ENCODE measurements around the gene CAVIN2. TPM values are rescaled to one million over a fixed set of nuclear protein-coding genes. Genes with fewer than 3 reads are reported as not detected.
A peak's percentile ranks its signal among the peaks of the same experiment; 100 is the strongest.

CAVIN2 gene
- total RNA-seq, 1 experiment from 2014 or later = 0.07 TPM

DNA sequence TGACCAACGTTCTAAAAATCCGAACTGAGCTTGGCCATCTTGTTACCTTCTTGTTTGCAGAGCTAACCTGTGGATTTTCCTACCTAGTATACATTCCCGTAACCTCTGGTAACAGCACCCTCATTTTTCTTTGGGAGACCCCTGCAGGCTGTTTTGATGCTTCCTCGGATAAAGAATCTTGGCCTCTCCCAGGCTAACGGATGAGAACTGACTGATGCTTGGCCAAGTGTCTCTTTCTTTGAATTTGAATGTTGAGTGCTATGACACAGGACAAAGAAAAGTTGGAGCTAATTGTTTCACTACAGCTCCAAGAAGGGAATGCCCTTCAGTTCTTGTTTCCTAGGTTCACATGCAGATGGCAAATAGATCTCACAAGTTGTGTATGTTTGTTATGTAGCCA lies 19.3 kb upstream of the CAVIN2 start:
- H3K4me2 ChIP-seq (ENCODE audit: low read length) = peak overlapping the region; percentile 59
- H3K9me3 ChIP-seq (ENCODE audit: low read length) = no peaks in the 10 kb centered on the region
- H3K4me3 ChIP-seq (ENCODE audit: low read length) = no peak overlapping the region
- ATAC-seq (no peak), DNase-seq (no peak)
- no peaks in the 10 kb centered on the region for H3K9me2 ChIP-seq (replicated peaks; ENCODE audit: low read length)
- no peaks in the 10 kb centered on the region for H3F3A ChIP-seq (ENCODE audit: low read length, unreplicated experiment)
- ChIA-PET POLR2A (ENCODE audit: unreplicated experiment) (interaction anchor here (0.5 kb wide), 1 partner anchor 13 kb away, joined by 4 read pairs; no protein-coding TSS in a partner anchor), CTCF (interaction anchor here (0.5 to 1.2 kb wide), 2 partner anchors 54 to 296 kb away, joined by 3 to 5 read pairs; no protein-coding TSS in a partner anchor)
- H2AFZ ChIP-seq (ENCODE audit: low read length) = peak overlapping the region; percentile 65
- BruUV-seq (replicated peaks) = no TSS peak
- intact Hi-C loops (cut with micrococcal nuclease) = loop anchor here (5.0 kb wide), 2 partner anchors 131 to 174 kb away; no protein-coding TSS in a partner anchor
- no peak for TF ChIP-seq EZH2phosphoT487 (IDR thresholded peaks at IDR 0.05; ENCODE audit: borderline replicate concordance, low read length)
- no peak for TF ChIP-seq EZH2 (IDR thresholded peaks at IDR 0.05; ENCODE audit: low read length, unreplicated experiment)
- TF ChIP-seq, protein P1, sequence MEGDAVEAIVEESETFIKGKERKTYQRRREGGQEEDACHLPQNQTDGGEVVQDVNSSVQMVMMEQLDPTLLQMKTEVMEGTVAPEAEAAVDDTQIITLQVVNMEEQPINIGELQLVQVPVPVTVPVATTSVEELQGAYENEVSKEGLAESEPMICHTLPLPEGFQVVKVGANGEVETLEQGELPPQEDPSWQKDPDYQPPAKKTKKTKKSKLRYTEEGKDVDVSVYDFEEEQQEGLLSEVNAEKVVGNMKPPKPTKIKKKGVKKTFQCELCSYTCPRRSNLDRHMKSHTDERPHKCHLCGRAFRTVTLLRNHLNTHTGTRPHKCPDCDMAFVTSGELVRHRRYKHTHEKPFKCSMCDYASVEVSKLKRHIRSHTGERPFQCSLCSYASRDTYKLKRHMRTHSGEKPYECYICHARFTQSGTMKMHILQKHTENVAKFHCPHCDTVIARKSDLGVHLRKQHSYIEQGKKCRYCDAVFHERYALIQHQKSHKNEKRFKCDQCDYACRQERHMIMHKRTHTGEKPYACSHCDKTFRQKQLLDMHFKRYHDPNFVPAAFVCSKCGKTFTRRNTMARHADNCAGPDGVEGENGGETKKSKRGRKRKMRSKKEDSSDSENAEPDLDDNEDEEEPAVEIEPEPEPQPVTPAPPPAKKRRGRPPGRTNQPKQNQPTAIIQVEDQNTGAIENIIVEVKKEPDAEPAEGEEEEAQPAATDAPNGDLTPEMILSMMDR (conservative IDR thresholded peaks at IDR 0.05; ENCODE audit: low read depth, low read length) = no peak
- H3K27ac ChIP-seq (ENCODE audit: low read length) = peak overlapping the region; percentile 92
- H4K20me1 ChIP-seq (ENCODE audit: low read length) = no peaks in the 10 kb centered on the region
- no peaks in the 10 kb centered on the region for H3K79me2 ChIP-seq (ENCODE audit: low read length)
- H3K4me1 ChIP-seq (ENCODE audit: insufficient read depth, low read length) = peaks cover 53% of the 10 kb centered on the region
- no peaks in the 10 kb centered on the region for H3K27me3 ChIP-seq (ENCODE audit: low read length)
- no peaks in the 10 kb centered on the region for H3K36me3 ChIP-seq (ENCODE audit: low read depth, low read length)
- peak overlapping the region; percentile 50 for H3K9ac ChIP-seq (ENCODE audit: low read length)

DNA sequence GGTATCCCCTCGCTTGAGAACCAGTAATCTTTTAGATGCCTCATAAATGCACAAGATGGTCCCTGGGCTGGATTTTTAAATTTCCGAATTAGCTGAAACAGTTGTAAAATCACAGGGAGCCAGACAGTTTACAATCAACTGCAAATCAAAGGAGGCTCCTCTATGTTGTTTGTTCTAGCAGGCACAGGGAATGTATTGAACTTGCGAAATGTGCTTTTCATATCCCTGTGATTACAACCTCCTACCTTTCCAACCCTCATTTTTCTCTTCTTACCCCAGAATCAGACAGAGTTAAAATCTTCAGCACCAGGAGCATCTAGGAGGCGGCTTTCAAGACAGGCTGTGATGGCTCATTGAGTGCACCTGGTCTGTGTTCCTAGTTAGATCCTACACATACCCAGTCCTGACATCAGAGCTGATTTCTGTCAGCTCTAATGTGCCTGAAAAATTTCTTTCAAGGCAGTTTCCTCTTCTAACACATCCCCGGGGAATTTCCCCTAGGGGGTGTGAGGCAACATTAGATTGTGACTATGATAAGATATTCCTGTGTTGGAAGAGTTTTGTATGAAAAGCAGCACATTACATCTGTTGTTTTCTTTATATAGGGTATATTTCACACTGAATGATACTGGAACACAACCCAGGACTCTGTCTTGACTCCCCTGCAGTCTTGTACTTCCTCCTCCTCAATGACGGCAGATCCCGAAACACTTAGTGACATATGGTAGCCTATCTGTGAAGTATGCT lies 17.9 kb upstream of the CAVIN2 start:
- no peaks in the 10 kb centered on the region for H3F3A ChIP-seq (ENCODE audit: low read length, unreplicated experiment)
- BruUV-seq (replicated peaks) = no TSS peak
- H3K9me2 ChIP-seq (replicated peaks; ENCODE audit: low read length) = no peaks in the 10 kb centered on the region
- TF ChIP-seq EZH2 (IDR thresholded peaks at IDR 0.05; ENCODE audit: low read length, unreplicated experiment) = no peak
- TF ChIP-seq, protein P1 (conservative IDR thresholded peaks at IDR 0.05; ENCODE audit: low read depth, low read length) = no peak
- no peak for TF ChIP-seq EZH2phosphoT487 (IDR thresholded peaks at IDR 0.05; ENCODE audit: borderline replicate concordance, low read length)
- no peak overlapping the region for H3K4me3 ChIP-seq (ENCODE audit: low read length)
- H3K27ac ChIP-seq (ENCODE audit: low read length) = no peak overlapping the region
- no peak for ATAC-seq
- ChIA-PET CTCF (no interaction called here), POLR2A (ENCODE audit: unreplicated experiment) (no interaction called here)
- peaks cover 53% of the 10 kb centered on the region for H3K4me1 ChIP-seq (ENCODE audit: insufficient read depth, low read length)
- H3K9me3 ChIP-seq (ENCODE audit: low read length) = no peaks in the 10 kb centered on the region
- H3K27me3 ChIP-seq (ENCODE audit: low read length) = no peaks in the 10 kb centered on the region
- no peaks in the 10 kb centered on the region for H3K79me2 ChIP-seq (ENCODE audit: low read length)
- peak; percentile 23 for DNase-seq
- no peaks in the 10 kb centered on the region for H4K20me1 ChIP-seq (ENCODE audit: low read length)
- H3K9ac ChIP-seq (ENCODE audit: low read length) = no peak overlapping the region
- H3K36me3 ChIP-seq (ENCODE audit: low read depth, low read length) = no peaks in the 10 kb centered on the region
- H2AFZ ChIP-seq (ENCODE audit: low read length) = no peak overlapping the region
- no peak overlapping the region for H3K4me2 ChIP-seq (ENCODE audit: low read length)
- intact Hi-C loops (cut with micrococcal nuclease) = loop anchor here (5.0 kb wide), 2 partner anchors 132 to 172 kb away; no protein-coding TSS in a partner anchor

DNA sequence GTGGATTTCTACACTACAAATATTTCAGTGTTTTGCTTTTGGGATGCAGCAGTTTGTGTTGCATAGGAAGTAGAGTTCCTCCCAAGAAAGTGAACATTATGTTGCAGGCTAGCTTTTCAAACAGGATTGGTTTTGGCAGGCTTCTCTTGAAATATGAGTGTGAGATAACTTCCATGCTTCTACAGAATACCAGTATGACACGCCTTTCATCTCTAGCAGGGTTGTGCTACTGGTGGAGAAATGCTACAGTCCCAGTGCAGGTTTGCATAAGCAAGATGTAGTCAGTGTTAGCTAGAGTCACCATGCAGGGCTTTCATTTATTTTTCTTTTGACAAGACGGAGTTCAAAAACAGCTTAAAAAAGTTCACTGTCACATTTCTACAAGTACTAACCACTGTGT lies 17.1 kb upstream of the CAVIN2 start:
- Histone ChIP-seq H3K4me1 (ENCODE audit: insufficient read depth, low read length) (peaks cover 46% of the 10 kb centered on the region), H3K9ac (ENCODE audit: low read length) (no peak overlapping the region), H4K20me1 (ENCODE audit: low read length) (no peaks in the 10 kb centered on the region), H3K9me2 (replicated peaks; ENCODE audit: low read length) (no peaks in the 10 kb centered on the region), H3K27me3 (ENCODE audit: low read length) (no peaks in the 10 kb centered on the region), H3K36me3 (ENCODE audit: low read depth, low read length) (no peaks in the 10 kb centered on the region), H3K4me3 (ENCODE audit: low read length) (no peak overlapping the region), H3K79me2 (ENCODE audit: low read length) (no peaks in the 10 kb centered on the region), H3K27ac (ENCODE audit: low read length) (no peak overlapping the region), H2AFZ (ENCODE audit: low read length) (no peak overlapping the region), H3F3A (ENCODE audit: low read length, unreplicated experiment) (no peaks in the 10 kb centered on the region), H3K9me3 (ENCODE audit: low read length) (no peaks in the 10 kb centered on the region), H3K4me2 (ENCODE audit: low read length) (no peak overlapping the region)
- CTCF ChIA-PET = no interaction called here
- BruUV-seq (replicated peaks) = no TSS peak
- intact Hi-C loops (cut with micrococcal nuclease) = no loop called here
- TF ChIP-seq EZH2phosphoT487 (IDR thresholded peaks at IDR 0.05; ENCODE audit: borderline replicate concordance, low read length) = no peak
- no peak for TF ChIP-seq EZH2 (IDR thresholded peaks at IDR 0.05; ENCODE audit: low read length, unreplicated experiment)
- TF ChIP-seq, protein P1 (conservative IDR thresholded peaks at IDR 0.05; ENCODE audit: low read depth, low read length) = no peak
- peak; percentile 8 for DNase-seq
- POLR2A ChIA-PET (ENCODE audit: unreplicated experiment) = no interaction called here
- ATAC-seq = no peak
